GM23248 (cell line): ENCODE data around the gene LY86.

Experiments
- EZH2 ChIP-seq: fragments of 200-600 bp; sonication (generic); IDR thresholded peaks from 2 replicates; pipeline ENCODE4 v1.6.1; 2018; ENCODE audit warnings: antibody characterized with exemption, mild to moderate bottlenecking; ENCODE audit not compliant: insufficient read depth, poor library complexity, severe bottlenecking
- EZH2phosphoT487 ChIP-seq: fragments of 200-600 bp; sonication (generic); IDR thresholded peaks from 2 replicates; pipeline ENCODE4 v1.6.1; 2018; ENCODE audit warnings: antibody characterized with exemption, moderate library complexity, mild to moderate bottlenecking, low read depth; ENCODE audit not compliant: insufficient read depth

DNA sequence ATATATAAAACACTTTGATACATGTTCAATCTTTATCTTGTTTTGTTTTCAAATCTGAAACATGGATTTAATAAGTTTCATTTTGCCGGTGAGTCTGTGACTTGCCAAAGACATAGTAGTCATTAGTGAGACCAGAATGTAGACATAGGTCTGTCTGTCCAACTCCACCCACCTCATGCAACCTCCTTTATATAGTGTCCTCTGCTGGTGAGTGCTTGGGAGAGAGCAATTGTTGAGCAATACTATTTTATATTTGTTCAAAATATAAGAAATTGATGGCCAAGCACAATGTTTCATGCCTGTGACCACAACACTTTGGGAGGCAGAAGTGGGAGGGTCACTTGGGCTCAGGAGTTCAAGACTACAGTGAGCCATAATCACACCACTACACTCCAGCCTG, 10.8 kb upstream of the LY86 start:
- TF ChIP-seq EZH2 (no peak), EZH2phosphoT487 (no peak)
